Forelimb muscle (tissue), 1 donor: ENCODE measurements around the gene WIPF1. TPM values are rescaled to one million over a fixed set of nuclear protein-coding genes. Genes with fewer than 3 reads are reported as not detected.

ENCODE experiments used
- DNase-seq: peaks from one replicate; pipeline ENCODE4 v3.0.0-alpha.2; 2013; ENCODE audit warnings: low read depth
- polyA plus RNA-seq: library from polyadenylated mRNA; unstranded; fragments of 120-200 nt; gene quantifications from one replicate; pipeline ENCODE4 v1.2.1, GENCODE V29; 2013; ENCODE audit not compliant: insufficient read length

WIPF1 gene, protein sequence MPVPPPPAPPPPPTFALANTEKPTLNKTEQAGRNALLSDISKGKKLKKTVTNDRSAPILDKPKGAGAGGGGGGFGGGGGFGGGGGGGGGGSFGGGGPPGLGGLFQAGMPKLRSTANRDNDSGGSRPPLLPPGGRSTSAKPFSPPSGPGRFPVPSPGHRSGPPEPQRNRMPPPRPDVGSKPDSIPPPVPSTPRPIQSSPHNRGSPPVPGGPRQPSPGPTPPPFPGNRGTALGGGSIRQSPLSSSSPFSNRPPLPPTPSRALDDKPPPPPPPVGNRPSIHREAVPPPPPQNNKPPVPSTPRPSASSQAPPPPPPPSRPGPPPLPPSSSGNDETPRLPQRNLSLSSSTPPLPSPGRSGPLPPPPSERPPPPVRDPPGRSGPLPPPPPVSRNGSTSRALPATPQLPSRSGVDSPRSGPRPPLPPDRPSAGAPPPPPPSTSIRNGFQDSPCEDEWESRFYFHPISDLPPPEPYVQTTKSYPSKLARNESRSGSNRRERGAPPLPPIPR
- 34.2 TPM for polyA plus RNA-seq

DNA sequence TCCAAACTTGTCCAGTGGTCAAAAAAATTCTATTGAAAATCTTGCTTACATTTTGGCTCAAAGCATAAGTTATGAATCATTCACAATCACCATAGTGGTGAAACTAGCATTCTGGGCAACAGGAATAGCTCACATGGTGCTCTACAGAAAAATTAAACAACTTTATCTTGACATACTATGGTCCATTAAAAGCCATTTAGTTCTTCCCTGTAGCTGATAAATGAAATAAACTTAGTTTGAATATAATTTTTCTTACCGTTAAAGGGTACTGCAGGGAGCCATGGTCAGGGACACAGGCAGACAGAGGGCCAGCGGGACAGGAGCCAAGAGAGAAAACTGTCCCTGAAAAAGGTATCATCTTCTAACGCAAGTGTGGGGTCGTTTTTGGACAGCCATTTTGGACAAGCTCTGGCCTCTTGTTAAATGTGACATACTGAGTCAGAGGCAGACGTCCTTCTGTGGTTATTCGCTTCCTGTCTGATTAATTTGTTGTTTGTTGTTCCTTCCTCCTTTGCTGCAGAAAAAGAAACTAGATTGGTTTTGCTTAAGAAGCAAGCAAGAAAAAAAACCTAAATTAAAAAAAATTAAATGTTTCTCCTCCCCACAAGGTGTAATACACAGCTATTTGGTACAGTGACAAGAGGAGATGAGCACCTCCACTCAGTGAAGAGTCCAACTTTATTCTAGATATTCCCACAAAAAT is at the start of gene WIPF1:
Gene WIPF1, minus strand, starts transcription at position 460 of the 703 bp plus-strand sequence. CDS start 12,231 bp downstream, outside the sequence.
- no peak for DNase-seq

DNA sequence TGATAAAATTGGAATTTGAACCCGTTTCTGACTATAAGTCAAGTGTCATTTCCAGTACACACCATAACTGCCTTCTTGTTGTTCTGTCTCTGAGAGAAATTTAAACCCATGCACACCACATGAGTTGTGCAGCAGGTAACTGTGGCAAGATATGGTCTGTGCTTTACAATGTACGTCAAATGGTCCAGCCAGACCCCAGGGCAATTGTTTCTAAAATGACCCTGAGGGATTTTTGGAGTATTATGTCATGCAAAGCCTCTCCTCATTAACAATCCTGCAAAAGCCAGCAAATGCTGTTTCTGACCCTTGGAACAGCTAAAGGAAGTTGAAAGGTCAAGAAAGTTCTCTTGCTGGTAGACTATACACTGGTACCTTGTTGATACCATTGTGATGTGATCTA is 47.7 kb upstream of the WIPF1 start:
- no peak for DNase-seq

DNA sequence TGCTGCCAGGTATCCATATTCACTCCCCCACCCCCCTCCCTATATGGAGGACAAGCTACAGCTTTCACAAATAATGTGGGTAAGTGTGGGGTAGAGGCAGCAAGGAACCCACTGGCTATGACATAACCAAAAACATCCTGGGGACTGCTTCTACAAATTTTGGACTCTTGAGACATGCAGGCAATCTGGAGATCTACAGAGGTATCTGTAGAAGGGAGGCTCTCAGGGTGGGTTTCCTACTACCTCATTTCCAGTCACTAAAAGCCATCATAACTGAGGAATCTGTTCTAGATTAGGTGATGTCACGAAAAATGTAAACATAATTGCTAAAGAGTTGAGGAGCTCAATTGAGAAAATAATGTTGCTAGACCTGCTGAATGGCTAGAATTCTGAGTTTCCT is 46.8 kb upstream of the WIPF1 start:
- DNase-seq: no peak

DNA sequence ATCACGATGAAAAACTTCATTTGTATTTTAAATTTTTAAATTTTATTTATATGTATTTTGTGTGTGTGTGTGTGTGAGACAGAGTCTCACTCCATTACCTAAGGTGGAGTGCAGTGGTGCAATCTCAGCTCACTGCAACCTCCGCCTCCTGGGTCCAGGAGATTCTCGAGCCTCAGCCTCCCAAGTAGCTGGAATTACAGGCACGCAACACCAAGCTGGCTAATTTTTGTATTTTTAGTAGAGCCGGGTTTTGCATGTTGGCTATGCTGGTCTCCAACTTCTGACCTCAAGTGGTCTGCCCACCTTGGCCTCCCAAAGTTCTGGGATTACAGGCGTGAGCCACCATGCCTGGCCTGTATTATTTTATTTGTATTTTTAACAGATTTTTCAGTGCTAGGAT is 45.8 kb upstream of the WIPF1 start:
- no peak for DNase-seq

DNA sequence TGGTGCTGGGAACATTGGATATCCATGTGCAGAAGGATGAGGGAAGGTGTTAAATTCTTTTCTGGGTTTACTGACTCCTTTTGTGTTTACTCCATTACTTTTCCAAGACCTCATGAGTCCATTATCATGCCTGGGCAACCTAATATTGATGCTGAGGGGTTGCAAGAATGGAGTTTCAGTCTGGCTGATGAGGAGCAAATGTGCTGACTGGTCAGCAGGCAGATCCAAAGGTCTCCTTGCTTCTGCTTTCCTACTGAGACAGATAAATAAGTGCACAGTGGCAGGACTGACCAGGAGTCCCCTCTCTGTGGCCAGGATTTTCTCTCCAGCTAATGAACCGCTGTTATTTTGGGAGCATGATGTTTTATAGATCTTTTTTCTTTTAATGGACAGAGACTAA is 43.6 kb upstream of the WIPF1 start:
- no peak for DNase-seq

DNA sequence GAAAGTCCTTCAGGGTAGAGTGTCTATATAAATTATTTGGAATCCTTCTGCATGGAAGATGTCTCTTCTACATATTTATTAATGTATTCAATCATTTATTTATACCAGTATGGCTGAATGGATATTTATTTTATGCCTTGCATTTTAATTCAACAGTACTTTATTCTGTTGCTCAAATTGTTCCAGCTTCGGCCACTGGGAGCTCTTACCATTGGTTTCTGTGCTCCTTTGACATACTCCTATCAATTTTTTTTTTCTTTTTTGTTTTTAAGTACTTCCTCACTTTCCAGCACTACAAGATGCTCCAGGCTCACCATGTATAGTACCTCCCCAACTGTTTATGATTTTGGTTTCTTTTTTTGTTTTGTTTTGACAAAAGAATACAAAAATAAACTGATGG is 39.4 kb upstream of the WIPF1 start:
- no peak for DNase-seq

DNA sequence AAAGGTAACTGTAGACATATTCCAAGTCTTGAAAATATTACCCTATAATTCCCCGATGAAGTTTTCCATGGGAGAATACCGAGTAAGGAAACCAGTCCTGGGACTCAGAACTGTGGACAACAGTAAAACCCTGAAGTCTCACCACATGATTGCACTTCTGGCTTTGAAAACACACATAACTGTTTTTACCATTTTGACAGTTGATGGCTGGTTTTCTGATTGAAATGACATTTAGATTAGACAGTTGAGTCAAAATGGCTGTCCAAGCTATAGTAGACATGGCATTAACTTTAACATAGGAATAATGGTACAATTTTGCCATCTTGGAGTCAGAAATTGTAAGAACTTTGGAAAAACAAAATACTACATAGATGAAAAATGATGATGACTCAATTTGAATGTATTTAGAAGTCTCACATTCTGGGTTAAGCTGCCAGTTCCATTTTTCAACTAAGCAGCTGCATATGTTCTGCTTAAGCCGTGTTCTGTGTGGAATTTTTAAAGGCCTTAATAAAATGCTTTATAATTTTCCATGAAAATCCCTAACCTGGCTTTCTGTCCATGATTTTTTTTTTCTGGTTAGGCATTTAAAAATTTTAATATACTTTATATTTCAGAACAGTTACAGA is 38.3 kb upstream of the WIPF1 start:
- DNase-seq: no peak

DNA sequence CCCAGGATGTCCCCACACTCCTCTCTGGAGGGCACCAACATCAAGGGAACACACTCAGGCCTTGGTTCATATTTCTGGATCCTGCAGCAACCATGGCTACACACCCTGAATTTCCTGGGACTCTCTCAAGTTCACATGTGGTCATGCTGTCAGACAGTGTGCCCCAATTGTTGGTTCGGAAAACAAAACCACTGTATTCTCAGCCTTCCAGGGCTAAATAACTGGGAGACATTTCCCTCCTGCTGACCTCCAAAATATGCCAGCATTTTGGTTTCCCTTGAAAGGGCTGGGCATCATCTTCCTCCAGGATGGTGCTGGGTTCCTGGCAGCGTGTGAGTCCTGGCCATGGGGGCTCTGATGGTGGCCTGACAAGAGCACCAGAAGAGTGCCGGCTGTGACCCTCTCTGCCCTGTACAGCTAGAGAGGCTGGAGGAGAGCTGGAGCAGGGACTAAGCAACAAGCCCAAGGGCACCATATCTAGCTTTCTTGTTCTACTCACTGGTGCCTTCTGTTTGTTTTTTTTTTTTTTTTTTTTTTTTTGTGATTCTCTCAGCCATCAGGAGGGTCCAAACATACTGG is 37.5 kb upstream of the WIPF1 start:
- DNase-seq: no peak

DNA sequence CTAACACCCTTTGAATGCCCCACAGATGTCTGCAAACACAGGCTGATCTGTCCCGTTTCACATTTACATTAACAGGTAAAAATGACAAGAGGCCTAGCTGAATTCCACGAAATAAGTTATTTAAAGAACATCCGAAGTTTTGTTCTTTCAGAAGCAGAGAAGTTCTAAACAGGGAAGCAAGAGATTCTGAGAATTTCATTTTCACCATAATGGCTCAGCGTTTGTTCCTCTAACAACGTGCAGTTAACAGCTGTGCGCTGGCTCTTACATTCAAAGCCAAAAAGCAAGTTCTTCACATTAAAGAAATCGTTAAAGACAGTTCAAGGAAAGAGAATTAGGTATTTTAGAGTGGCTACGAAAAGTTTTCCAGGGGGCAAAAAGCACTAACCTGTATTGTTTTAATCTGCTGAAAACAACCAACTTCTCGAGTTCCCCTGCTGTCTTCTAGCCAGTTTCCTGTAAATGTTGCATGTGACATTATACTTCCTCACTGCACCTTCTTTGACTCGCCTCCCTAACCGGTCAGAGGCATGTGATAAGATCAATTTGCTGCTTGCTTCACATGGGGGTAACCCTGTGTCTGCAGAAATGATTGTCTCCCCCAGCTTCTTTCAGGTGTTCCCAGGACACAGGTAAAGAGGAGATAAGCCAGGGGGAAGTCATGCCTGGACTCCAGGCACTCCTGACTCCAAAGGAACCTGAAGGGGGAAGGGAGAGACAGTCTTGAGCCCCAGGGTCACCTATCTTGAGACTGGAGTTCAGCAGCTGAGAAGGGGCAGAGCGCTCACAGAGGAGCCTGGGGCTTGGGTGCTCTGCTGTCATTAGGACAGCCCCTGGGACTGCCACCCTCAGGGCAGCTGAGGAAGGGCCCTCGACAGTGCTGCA is 36.8 kb upstream of the WIPF1 start:
- DNase-seq: no peak

DNA sequence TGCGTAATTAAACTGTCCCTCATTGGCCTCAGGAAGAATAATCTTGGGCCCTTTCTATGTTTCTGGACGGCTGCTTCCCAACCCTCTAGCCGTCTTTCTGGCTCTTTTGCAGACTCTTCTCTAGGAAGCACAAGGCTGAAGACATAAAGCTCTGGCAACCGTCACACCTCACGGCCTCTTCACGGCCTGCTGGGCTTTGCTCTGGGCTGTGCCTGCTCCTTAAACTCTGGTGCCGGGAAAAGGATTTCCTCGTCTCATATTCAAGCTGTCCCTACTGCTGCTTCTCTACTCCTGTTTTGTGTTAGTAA is 36.0 kb upstream of the WIPF1 start:
- DNase-seq: no peak

DNA sequence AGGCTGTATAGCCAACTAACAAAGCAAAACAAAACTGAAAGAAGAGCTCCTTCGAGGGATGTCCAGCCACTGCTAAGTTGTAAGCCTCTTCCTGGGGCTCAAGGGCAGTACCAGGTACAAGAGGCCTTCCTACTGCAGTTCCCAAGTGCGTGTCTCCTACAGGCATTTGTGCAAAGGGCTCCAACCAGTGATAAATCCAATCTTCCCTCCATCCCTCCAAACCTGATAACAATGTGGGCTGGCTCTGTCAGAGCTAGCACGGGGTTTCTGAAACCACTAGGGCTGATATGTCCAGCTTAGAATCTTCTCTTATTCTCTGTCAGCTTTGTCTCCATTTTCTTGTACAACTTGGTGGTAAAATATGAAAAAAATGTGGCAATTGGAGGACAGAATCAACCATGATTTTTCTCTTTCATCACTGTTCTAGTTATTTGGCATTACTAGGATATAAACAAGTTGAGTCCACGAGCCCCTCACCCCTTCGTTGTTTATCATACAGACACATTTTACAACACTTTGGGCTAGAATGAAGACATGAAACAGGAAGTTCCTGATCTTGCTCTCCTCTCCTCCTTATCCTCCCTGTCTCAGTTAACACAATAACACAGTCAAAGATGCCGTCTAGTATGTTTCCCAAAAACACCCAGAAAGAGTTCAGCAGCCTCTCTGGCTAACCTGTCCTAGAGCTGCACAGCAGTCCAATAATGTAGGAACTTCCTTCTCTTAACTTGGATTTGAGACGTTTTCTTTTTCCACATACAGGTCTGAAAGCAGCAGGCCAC is 35.4 kb upstream of the WIPF1 start:
- DNase-seq: no peak

DNA sequence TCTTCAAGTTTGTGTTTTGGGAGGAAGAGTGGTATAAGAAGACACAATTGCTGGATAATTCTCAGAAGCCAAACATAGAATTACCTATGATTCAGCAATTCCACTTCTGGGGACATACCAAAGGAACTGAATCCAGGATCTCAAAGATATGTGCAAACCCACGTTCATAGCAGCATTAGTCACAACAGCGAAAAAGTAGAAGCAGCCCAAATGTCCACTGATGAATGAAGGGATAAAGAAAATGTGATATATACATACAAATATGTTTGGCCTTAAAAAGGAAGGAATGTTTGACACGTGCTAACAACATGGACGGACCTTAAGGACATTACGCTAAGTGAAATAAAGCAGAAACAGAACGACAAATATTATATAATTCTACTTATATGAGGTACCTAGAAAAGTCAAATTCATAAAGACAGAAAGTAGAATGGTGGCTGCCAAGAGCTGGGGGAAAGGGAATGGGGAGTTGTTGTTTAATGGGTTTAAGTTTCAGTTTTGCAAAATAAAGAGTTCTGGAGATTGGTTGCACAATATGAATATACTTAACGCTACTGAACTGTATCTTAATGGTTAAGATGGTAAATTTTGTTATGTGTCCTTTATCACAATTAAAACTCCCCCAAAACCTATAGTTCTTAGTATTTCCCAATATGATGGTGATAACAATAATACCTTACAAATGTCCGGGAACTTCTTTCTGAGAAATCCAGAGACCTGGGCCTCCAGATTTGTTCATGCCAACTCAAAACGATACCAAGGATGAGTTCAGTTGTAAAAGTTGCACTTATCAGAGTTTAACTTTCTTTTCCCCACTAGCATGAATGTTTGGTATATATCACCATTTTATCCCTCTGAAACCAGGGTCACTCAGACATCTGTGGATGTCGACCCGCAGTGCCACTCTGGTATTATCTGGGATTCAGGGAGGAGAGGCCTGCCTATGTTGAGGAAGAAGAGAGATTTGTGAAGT is 33.7 kb upstream of the WIPF1 start:
- no peak for DNase-seq

DNA sequence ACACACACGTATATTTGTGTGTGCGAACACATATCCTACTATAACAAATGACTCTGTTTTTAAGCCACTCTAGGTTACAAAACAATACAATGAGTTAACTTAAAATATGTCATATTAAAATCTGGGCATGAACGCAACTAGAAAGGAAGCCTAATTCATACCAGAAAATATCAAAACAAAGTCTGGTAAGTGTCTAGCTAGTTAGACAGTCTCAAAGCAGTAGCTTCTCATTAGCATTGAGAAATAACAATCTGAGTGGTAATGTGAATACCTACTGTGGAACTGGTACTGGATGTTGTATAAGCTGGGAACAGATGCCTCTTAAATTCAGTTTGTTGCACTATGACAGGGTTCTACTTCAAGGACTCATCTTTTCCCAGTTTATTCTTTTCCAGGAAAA is 32.5 kb upstream of the WIPF1 start:
- DNase-seq: no peak

DNA sequence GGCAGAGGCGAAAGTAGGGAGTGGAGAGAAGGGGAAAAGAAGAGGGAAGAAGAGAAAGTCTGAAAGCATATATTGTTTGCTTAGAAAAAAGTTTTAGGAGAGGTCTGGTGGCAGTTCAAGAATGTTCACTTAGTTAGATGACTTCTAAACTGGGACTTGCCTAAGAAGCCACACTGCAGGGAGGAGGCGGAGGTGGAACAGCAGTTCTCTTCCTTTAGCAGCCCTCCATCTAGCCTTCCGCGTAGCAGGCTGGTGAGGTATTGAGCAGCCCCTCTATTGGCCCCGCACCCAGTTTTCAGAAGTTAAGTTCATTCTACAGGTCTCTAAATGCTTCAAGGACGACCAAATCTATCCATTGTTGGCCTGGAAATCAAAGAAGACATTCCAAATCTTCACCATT is 31.9 kb upstream of the WIPF1 start:
- no peak for DNase-seq

DNA sequence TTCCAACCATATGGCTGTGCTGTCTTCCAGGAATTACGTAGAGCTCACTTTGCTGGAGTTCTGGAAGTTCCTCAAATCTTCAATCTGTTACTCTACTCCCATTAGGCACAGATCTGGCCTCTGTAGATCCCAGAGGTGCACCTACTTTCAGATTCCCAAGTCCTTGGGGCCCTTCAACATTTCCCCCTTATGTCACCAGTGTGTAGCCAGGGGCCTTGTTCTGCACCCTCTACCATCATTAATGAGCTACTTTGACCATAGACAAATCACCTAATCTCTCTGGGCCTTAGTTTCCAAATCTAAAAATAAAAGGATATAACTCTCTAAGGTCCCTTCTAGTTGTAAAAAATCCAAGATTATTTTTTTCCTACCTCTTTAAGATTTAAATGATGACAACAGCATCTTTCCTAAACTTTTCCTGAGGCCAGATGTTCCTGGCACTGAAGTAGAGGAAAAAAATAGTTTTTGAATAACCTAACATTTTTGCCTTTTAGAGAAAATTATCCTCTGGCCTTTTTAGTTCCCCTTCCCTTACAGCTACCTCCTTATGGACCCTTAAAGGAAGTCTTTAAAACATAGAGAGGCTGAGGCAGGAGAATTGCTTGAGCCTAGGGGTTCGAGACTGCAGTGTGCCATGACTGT is 31.0 kb upstream of the WIPF1 start:
- peak; percentile 70 for DNase-seq

DNA sequence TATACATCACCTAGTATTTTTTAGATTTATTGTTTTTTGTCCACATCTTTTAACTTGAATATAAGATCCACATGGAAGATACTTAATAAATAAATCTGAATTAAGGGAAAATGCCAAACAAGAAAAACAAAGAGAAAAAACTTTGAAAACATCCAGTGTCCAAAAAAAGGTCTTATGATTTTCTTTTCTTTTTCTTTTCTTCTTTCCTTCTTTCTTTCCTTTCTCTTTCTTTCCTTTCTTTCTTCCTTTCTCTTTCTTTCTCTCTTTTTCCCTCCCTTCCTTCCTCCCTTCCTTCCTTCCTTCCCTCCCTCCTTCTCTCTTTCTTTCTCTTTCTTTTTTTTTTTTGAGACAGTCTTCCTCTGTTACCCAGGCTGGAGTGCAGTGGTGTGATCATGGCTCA is 29.6 kb upstream of the WIPF1 start:
- no peak for DNase-seq

DNA sequence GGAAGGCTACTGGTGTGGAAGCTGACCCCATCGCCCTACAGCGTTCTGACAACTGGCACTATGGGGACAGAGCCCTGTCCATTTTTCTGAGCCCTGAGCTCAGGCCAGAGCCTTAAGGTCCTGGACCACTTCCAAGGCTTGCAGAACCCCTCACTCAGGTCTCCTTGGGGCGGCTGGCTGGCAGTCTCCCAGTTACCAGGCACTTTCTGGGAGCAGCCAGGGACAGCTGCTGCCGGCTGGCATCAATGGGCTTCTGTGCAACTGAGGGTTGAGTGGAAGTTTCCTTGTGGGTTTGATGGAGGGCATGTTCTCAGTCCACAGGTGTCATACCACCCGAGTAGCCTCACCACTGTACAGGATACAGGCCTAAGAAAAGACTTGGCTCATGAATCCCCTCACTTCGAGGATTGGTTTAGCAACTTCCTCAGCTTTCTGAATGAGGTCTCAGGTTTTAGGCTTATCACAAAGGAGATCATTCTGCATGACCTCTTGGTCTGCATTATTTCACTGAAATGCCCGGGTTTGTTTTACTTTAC is 27.4 kb upstream of the WIPF1 start:
- no peak for DNase-seq

DNA sequence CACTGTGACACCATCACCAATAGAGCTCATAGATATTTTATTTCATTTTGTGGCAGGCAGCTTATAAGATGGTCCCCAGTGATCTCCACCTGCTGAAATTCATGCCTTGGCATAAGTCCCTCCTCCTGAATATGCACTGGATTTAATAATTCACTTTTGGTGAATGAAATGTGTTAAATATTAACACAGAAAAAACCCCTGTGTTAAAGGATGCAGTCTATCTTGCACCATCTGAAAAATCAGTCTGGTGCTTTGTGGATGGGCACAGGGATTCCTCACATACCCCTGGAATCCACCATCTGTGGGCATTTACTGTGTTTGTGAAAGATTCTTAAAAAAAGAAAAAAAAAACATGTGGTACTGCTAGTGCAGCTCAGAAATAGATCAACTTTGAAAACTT is 26.1 kb upstream of the WIPF1 start:
- DNase-seq: no peak
